ENCODE results near the gene AZIN2.
A peak's percentile ranks its signal among the peaks of the same experiment; 100 is the strongest.
"Not testable (repeated sequence)": the region's sequence is repeated elsewhere in the genome, so short reads cannot be mapped to it uniquely, and the experiment has no call there.

Gene AZIN2

DNA sequence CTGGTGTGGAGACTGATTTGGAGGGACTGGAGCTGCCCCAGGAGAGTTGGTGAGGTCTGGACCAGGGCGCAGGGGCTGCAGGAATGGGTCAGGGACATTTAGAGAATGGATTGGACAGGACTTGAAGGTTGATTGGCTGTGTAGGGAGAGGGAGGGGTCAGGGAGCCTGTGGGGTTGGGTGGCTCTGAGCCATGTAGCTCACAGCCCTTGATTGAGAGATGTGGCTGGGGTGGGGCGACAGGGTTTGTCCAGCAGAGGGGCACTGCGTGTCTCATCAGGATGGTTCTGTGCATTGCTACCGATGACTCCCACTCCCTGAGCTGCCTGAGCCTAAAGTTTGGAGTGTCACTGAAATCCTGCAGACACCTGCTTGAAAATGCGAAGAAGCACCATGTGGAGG, 12.1 kb downstream of the AZIN2 start:
- FAIRE-seq (no peak), DNase-seq (ENCODE audit: low spot score) (no peak)

DNA sequence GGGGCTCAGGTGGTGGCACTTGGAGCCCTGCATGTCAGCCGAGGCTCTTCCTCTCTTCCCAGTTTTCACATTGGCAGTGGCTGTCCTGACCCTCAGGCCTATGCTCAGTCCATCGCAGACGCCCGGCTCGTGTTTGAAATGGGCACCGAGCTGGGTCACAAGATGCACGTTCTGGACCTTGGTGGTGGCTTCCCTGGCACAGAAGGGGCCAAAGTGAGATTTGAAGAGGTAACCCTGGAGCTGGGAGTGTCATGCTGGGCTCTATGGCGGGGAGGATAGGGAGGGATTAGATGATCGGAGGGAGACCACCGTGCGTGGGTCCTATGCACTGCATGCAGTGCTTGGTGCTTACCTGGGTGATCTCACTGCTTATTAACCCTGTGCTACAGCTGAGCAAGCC, 13.5 kb downstream of the AZIN2 start:
- DNase-seq (ENCODE audit: low spot score) (no peak), FAIRE-seq (no peak)

DNA sequence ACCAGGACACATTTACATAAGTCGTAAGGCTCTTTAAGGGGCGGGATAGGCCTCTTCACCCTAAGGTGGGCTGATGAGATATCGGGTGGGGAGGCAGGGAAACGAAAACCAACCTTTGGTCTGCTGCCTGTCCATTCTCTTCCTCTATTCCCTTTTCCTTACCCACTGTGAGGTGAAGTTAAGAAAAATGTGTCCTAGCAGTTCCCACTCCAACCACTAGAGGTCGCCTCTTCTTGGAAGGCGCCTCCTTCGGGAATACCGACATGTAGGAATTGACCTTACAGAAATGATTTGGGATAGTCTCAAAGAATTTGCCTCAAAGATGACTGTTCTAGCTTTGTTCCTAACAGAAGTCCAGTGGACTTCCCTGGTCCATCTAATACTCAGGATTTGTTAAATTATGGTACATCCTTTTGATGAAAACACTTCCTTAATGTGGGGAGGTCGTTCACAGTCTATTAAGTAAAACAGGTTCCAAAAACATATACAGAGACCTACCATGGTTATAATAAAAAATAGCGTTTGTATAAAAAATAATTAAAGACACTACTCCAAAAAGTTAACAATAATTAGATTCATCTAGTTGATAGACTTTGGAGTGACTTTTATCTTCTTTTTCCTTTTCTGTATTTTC, 14.1 kb downstream of the AZIN2 start:
- DNase-seq (ENCODE audit: low spot score) (peak; percentile 64), FAIRE-seq (peak; percentile 5)

DNA sequence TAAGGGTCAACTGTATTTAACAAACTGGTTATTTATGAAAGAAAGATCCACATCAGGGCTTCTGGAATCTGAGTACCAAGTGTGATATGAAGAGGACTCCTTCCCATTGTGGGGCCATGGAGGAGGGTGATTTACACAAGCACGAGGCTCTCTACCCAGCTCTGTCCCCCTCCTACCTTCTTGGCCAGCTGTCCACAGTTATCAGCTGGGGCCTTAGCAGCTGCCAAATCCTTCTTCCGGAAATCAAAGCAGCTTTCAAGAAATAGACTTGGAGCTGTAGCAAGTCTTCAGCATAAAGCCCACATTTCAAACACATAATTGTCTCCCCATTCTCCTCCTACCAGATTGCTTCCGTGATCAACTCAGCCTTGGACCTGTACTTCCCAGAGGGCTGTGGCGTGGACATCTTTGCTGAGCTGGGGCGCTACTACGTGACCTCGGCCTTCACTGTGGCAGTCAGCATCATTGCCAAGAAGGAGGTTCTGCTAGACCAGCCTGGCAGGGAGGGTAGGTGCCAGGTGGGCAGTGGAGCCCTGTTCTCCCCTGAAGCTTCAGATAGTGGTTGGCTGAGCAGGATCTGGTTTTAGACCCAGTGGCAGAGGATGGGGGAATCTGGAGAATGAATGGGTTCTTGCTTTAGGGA, 15.5 kb downstream of the AZIN2 start:
- FAIRE-seq, result no peak
- DNase-seq (ENCODE audit: low spot score), result no peak

DNA sequence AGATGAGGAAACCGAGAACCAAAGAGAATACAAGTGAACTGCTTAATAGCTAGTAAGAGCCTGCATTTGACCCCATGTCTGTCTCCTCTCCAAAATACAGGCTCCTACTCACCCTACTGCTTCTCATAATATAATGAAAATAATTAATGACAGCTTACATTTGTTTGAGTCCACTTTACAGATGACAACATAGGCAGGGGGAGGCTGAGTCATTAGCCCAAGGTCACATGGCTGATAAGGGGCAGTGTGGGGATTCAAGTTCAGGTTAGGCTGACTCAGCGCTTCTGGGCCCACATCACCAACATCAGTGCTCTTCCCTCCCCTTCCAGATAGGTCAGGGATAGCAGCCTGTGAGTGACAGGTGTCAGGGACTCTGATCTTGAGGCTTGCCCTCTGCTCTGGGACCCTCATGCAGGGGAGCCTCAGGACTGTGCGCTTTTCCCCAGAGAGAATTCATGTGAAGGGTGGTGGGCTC, 16.2 kb downstream of the AZIN2 start:
- no peak for FAIRE-seq

DNA sequence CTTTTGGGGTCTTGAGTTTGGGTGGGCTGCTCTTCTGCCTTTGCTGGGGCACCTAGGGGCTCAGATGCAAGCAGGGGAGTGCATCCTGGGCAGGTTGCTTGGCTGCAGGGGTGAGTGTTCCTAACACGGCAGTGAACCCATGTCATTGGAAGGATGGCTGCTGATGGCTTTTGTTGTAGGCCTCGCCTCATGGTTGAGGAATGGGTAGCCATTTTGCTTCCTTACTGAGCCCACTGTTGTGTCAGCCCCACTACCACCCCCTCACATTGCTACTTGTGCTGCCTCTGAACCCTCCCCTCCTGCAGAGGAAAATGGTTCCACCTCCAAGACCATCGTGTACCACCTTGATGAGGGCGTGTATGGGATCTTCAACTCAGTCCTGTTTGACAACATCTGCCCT, 16.8 kb downstream of the AZIN2 start:
- no peak for DNase-seq (ENCODE audit: low spot score)
- no peak for FAIRE-seq

More for the DNA sequence above, 16.2 kb downstream of the AZIN2 start:
- DNase-seq (ENCODE audit: low spot score), result peak; percentile 35

DNA sequence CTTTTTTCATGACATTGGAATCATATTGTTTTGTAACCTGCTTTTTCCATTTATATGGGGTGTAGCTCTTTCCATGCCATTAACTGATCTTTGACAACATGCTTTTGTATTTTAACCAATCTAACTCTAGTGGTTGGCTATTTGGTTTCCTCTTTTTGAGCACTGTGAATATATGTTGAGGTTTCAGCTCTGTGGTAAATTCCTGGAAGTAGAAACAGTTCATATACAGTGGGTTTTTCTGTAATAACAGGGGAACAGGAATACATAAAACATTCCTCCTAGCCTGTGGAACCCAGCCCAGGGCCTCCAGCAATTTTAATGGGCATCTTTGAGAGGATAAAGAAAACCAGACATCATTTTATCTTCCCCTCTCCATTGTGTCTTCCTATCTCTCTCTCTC, 17.4 kb downstream of the AZIN2 start:
- FAIRE-seq (no peak), DNase-seq (ENCODE audit: low spot score) (no peak)

DNA sequence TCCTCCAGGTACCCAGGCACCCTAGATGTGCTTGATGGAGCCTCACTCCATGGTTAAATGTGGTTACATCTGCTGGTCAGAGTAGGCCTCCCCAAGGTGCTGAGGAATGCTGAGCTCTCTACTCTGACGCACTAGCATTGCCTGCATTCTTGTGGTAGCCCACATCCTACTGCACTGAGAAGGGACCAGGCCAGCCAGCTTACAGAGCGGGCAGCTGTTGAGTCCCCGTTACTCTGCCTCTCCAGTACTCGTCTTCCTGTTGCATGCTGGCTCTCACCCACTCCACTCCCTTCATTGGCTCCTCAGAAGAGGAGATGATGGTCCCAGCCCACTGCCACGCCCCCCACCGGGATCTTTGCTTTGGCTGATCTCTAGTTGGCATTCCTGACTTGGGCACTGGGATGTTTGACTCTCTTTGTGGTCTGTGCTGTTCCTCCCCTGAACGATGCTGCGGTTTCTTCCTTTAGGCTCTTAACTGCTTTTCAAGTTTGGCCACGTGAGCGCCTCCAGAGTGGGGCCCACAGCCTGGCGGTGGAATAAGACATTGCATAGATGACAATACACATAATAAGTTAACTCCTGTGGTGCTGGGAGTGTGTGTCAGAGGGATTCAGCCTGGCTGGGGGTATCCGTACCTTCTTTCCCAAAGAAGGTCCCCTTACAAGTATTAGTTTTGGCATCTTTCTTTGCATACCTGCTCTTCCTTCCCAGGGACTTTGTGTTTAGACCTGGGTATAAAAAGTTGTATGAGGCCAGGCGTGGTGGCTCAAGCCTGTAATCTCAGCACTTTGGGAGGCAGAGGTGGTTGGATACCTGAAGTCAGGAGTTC, 18.6 kb downstream of the AZIN2 start:
- FAIRE-seq (peak; percentile 97), DNase-seq (ENCODE audit: low spot score) (peak; percentile 96)

DNA sequence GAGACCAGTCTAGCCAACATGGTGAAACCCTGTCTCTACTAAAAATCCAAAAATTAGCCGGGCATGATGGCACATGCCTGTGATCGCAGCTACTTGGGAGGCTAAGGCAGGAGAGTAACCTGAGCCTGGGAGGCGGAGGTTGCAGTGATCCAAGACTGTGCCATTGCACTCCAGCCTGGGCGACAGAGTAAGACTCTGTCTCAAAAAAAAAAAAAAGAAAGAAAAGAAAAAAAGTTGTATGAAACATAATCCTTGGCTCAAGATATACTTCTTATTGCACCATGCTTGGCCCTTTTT, 19.1 kb downstream of the AZIN2 start:
- not testable (repeated sequence) for FAIRE-seq; DNase-seq (ENCODE audit: low spot score)

DNA sequence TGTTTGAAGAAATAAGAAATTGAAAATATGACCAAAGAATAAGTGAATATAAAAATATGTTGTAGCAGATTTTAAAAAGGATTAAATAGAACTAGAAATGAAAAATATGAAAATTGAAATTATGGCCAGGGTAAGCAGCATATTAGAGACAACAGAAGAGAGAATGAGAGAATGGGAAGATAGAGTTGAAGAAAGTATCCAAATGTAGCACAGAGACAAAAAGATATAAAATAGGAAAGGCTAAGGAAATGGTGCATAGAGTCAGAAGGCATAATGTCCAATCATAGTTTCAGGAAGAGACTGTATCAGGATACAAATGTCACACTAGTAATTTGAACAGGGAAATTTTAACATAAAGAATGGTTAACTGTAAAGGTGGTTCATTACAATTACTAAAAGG, 29.5 kb downstream of the AZIN2 start:
- no peak for FAIRE-seq

DNA sequence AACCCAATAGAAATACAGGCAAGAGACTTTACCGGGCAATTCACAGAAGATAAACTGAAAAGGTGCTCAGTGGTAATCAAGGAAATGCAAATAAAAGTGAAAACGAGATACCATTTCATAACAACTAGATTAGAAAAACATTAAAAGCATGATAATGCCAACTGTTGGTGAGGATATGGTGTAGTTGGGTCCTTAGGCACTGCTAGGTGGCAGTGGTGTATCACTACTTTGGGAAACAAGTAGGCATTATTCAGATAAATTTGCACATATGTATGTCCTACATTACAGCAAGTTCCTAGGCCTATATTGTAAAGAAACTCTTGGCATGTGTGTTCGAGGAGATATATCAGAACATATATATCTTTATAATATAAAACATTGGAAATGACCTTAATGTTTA, 31.0 kb downstream of the AZIN2 start:
- DNase-seq (ENCODE audit: low spot score) (no peak), FAIRE-seq (no peak)

More for the DNA sequence above, 29.5 kb downstream of the AZIN2 start:
- DNase-seq (ENCODE audit: low spot score), result no peak

DNA sequence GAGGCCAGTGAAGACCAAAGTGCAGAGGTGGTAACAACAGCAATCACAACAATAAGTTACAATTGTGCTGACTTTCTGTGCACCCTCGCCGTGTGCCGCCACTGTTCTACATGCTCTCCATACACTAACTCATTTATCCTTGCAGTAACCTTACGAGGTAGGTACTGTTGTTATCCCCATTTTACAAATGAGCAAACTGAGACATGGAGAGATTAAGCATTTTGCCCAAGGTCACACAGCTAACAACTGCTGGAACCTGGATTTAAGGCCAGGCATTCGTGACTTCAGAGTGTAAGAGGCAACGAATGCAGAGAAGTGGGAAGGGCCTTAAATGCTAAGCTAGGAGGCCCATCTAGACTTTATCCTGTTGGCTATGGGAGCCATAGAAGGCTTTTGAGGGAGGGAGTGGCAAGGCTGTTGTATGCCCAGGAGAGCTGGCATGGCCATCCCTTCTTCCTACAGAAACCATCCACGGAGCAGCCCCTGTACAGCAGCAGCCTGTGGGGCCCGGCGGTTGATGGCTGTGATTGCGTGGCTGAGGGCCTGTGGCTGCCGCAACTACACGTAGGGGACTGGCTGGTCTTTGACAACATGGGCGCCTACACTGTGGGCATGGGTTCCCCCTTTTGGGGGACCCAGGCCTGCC, 36.6 kb downstream of the AZIN2 start:
- no peak for FAIRE-seq
- DNase-seq (ENCODE audit: low spot score), result no peak

DNA sequence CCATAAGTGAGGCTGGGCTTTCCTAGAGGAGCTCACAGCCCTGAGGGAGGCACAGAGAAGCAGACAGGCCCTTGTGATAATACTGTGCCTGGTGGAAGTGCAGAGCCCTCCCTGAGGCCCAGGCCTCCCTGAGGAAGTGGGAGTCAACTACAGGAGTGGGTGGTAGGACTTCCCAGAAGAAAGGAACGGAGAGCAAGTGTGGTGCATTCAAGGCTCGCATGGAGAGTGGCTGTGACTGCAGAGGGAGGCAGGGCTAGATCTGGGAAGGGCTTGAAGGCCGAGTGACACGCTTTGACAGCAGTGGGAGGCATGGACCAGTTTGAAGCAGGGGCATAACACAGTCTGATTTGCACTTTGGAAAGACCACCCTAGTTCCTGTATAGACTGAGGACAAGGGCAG, 37.3 kb downstream of the AZIN2 start:
- FAIRE-seq, result no peak

DNA sequence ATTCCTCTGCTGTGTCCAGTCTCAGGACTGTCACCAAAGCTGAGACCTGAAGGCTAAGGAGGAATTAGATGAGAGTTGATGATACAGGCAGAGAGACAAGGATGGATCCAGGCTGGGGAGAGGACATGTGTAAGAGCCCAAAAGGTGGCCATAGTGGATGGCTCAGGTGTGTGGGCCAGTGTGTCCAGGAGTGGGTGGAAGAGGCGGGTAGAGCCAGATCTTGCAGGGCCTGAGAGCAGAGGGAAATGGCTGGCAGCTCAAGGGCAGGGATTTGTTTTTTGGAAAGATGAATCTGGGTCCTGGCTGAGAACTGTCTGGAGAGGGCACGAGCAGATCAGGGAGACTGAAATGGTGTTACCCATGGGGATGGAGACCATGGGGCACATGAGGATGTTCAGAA, 38.1 kb downstream of the AZIN2 start:
- no peak for DNase-seq (ENCODE audit: low spot score)
- FAIRE-seq, result no peak

More for the DNA sequence above, 37.3 kb downstream of the AZIN2 start:
- DNase-seq (ENCODE audit: low spot score), result no peak

DNA sequence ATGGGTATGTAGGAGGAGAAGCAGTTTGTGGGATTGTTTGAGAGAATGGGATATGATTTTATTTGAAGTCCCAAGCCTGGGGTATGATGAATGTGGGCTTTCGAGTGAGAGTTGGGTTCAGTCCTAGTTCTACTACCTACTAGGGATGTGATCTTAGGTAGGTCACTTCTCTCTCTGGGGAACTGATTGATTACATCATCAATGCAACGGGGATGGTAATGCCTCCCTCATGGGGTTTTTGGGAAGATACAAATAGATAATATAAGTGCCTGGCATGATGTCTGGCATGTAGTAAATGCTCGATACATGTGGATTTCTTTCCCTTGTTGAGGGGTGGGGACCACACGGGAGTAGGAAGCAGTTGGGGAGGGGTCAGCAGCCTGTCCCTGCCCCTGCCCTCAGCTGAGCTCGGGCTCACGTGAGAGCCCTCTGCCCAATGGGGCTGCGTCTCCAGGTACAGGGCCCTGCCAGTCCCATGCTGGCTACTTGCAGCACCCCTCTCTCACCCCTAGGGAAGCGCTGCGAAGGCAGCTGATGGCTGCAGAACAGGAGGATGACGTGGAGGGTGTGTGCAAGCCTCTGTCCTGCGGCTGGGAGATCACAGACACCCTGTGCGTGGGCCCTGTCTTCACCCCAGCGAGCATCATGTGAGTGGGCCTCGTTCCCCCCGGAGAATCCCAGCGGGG, 38.7 kb downstream of the AZIN2 start:
- DNase-seq (ENCODE audit: low spot score) (no peak), FAIRE-seq (no peak)

DNA sequence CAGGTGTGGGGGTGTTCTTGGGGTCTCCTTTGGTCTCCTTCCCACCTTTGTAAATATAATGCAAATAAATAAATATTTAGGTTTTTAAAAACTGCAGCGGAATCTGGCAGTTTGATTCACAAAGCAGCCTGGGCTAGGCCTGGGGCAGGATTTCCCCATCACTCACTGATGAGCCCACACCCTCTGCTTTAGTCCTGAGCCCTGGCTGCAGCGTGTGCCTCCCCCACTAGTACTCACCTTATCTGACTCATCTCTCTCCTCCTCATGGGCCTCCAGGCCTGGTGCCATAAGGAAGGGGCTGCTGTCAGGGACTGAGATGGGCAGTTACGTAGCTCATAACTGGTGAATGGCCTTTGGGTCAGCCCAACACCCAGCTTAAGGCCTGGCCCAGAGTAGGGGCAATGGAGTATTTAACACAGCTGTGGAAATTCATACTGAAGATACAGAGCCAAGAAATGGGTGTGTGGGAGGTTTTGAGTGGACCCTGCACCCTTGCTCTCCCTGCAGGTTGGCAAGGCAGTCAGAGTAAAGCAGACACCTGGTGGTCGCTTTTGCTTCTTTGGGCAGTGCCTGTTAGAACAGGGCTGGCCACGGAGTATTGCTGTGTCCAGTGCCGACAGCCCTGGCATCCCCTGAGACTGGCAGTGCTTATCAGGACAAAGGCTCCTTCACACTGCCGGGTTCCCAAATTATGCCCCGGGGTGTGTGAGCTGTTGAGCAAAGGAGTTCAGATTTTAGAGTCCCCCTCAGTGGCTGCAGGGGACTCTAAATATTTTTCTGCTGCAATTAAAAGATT, 39.7 kb downstream of the AZIN2 start:
- DNase-seq (ENCODE audit: low spot score), result no peak
- FAIRE-seq, result peak; percentile 9

DNA sequence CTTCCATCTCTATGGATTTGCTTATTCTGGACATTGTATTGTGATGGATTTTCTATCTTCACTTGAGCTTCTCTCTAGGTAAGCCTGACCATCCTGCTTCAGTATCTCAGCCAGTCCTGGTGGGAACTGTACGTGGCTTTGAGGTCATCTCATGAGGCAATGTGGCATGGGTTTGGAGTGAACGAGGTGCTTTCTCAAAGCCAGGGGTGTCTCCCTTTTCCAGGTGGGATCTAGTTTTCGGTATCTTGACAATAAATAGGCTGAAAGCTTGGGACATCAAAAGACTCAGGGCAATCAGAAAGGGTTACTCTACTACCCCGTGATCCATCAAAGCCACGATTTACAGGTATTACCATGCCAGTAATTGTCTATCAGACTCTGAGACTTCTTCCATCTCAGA, 40.8 kb downstream of the AZIN2 start:
- FAIRE-seq (no peak), DNase-seq (ENCODE audit: low spot score) (no peak)

DNA sequence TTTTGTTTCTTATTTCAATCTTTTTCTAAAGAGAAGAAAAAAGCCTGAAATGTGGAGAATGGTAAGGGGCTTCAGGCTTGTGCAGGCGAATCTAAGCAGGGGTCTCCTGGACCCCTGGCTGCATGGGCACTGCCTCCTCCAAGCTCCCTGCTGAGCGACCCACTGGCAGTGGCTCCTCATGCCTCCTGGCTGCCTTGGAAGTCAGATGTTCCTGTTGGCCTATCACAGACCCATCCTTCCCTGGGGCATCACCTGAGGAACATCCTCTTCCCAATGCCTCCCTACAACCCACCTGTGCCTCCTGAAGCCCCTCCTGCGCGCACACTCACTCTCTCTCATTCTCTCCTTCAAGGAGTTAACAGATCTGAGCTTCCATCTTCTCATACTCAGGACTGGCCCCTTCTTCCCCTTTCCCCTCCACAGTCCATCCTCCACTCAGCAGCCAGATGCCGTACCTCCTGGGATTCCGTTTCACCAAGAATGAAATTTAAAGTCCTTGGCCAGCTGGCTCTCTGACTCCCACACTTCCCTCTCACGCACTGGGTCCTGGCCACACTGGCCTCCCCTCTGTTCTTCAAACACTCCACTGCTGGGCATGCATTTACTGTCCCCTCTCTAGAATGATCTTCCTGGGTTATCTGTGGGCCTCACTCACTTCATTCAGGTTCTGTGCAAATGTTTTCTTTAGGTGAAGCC, 41.7 kb downstream of the AZIN2 start:
- FAIRE-seq (no peak), DNase-seq (ENCODE audit: low spot score) (no peak)

DNA sequence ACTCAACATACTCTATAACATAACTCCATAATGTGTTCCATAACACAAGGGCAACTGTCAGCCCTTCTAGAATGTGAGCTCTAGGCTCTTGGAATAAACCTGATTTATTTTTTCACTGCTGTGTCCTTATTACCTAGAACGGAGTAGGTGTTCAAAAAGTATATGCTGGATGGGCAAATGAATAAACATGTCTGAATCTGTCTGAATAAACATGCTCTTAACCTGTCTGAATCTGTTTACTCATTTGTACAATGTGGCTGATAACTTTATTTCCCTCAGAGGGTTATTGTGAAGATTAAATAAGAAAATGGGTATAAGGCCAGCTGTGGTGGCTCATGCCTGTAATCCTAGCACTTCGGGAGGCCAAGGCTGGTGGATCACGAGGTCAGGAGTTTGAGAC, 42.3 kb downstream of the AZIN2 start:
- FAIRE-seq (no peak), DNase-seq (ENCODE audit: low spot score) (no peak)

DNA sequence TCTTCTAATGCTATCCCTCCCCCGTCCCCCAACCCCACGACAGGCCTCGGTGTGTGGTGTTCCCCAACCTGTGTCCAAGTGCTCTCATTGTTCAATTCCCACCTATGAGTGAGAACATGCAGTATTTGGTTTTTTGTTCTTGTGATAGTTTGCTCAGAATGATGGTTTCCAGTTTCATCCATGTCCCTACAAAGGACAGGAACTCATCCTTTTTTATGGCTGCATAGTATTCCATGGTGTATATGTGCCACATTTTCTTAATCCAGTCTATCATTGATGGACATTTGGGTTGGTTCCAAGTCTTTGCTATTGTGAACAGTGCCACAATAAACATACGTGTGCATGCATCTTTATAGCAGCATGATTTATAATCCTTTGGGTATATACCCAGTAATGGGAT, 43.7 kb downstream of the AZIN2 start:
- not testable (repeated sequence) for FAIRE-seq; DNase-seq (ENCODE audit: low spot score)
